ENCODE measurements around the gene YIPF3.
"Not testable (repeated sequence)": the region's sequence is repeated elsewhere in the genome, so short reads cannot be mapped to it uniquely, and the experiment has no call there.

The YIPF3 gene

DNA sequence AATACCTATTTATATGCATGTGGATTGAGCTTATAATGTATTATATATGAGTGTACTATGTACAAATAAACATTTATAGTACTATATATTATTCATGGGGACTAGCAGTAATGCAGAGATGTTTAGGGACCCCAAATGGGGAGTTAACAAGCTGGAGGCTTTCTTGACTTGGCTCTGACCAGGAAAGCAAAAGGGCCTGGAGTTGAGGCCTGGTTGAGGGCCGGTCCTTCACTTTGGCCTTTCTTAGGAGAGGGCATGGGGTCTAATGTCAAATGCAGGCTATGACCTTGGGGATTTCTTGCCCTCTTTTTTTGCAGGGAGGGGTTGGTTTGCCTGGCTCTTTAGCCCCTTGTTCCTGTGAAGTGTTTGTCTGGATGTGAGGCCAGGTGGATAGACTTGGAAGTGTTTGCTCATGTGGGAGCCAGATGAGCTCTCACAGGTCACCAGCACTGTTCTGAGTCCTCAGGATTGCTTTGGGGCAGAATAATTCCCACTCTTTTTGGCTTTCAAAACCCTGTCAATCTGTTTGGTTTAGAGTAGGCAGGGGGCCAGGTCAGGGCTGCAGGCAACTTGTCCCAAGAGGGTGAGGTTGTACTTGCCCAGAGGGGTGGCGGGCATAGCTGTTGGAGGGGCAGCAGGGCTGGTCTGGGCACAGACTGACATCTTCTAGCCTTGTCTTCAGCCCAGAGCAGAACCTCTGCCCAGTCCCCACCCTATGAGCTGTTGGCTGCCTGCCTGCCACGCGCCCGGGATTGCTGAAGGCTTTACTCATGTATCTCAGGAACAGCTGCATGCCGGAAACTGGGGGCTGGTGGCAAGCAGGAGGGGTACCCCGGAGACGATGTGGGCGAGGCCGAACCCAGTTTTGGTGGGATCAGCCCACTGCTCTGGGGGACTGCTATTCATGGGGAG lies 24.7 kb downstream of the YIPF3 start:
- DNase-seq (ENCODE audit: low read depth): no peak

DNA sequence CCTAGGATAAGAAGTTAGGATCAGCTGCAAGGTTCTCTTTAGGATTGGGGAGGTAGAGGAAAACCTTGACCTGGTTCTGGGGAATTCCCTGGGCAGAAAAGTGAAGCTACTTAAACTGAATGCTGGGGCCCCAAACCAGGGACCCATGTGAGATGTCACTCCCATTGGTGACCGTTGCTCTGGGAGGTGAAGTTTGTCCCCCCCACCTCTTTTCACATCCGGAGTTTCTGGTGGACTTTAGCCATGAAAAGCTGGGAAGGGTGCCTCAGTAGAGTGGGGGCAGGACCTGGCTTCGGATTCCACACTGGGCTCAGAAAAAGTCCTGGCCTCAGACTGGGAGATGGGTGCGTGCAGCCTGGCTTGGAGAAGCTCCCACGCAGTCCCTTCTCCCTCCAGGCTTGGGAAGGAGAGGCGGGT lies 26.2 kb downstream of the YIPF3 start:
- DNase-seq (ENCODE audit: low read depth): no peak

DNA sequence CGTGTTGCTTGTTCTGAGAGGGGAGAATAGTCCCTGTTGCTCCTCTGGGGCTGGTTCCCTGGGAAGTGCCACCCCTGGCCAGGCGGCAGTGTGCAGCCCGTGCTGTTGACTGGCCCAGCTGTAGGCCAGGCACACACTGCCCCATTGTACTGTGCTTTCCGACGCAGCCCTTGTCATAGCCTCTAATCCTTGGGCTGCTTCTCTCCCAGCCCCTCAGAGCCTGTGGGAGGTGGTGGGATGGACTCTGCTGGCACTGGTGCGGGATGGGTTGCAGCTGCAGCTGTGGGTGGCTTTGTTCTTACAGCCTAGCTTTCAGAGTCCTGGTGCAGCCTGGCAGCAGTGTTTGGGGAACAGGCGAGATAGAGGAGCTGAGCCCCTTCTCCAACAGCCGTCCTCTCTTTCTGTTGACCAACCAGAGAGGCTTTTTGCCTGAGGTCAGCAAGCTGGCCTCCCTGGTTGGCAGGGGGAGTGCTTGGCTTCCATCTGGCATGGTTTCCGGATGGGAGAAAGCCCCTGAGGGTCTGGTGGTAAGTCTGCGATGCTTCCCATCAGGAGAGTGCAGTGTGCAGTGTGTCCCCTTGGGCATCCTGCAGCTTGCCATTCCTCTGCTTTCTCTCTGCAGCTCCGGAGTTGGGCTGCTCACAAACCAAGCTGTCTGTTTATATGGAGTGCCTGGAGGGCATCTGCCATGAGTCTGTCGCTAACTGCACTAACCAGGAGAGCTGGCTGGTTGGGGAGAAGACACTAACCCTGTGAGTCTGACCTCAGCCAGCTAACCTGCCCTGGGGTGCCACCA lies 27.3 kb downstream of the YIPF3 start:
- no peak for DNase-seq (ENCODE audit: low read depth)

DNA sequence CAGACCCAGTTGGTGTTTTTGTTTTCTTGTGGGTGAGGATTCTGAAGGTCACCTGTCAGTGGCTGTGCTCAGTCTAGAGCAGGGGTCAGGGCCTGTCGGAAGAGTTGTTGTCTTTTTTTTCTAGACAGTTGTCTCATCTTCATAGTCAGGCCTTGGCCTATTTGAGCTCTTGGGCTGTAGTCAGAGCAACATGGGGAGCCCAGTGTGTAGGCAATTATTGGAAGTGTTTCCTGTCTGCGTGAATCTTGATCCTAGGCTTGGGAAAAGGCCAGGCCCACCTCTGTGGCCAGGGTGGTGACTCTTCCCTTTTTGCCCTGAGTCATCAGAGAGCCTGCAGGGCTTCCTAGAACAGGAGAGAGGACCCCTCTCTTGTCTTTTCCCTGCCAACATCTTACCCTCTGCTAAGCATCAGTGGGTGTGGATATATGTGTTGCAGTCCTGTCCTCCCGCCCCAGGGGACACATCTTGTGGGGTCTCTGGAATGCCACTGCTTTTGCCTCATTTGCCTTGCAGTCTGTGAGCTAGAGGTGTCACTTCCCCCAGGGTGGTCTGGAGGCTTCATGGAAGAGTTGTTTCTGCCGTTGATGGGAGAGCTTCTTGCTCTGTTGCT lies 28.0 kb downstream of the YIPF3 start:
- no peak for DNase-seq (ENCODE audit: low read depth)

DNA sequence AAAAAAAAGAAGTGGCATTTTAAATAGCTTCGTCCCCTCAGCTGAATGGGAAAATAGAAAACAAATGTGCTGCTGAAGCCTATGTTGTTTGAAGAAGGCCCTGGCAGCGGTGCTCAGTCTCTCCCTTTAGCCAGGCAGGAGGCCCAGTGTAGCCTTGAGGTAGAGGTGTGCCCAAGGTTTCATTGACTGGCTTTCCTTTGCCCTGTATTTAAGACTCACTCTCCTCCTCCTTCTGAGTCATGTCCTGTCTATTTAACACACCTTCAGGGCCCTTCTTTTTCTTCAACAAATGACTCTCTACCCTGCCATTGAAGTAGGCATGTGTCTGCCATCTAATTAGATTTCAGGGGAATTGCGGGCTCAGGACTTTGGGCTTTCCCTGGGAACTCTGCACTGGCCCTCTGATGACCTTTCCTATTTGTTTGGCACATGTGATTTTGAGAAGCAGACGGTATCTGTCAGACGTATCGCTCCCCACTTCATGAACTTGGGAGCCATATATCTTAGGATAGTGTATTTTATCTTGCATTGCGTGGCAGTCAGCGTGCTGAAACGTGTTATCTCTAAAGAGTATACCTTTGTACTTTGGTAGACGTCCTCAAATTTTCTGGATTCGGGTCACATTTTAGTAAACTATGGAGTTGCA lies 35.0 kb downstream of the YIPF3 start:
- DNase-seq (ENCODE audit: low read depth): no peak

DNA sequence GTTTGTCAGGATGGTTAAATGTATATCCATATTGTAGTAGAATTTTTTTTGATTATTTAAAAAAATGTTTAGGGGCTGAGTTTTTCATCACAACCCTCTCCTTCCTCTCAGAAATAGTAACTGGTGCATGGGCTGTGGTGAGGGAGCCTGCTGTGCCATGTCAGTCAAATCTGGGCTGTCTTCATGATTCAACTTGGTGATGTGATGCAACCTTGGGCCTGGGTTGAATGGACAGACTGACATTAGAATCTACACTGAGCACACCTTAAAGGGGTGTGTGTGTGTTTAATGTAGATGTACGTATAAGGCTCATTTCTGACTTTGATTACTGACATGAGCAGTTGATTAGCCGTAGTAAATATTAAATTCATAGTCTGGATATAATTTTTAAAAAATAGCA lies 35.7 kb downstream of the YIPF3 start:
- no peak for DNase-seq (ENCODE audit: low read depth)

DNA sequence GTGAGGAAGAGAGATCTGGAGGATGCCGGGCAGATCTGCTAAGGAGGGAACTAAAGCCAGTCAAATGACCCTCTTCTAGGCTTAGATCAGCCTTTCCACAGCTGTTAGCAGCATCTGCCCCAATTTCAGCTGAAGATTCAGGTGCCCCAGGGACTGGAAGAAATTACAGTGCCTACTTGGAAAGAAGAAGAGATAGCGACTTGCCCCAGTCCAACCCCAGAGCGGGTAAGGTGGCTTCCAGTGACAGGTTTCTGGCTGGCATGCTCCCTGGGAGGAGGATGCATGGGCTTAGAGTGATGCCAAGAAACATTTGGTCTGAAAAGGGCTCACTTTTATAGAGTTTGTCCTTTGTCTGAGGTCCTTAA lies 38.7 kb downstream of the YIPF3 start:
- no peak for DNase-seq (ENCODE audit: low read depth)

DNA sequence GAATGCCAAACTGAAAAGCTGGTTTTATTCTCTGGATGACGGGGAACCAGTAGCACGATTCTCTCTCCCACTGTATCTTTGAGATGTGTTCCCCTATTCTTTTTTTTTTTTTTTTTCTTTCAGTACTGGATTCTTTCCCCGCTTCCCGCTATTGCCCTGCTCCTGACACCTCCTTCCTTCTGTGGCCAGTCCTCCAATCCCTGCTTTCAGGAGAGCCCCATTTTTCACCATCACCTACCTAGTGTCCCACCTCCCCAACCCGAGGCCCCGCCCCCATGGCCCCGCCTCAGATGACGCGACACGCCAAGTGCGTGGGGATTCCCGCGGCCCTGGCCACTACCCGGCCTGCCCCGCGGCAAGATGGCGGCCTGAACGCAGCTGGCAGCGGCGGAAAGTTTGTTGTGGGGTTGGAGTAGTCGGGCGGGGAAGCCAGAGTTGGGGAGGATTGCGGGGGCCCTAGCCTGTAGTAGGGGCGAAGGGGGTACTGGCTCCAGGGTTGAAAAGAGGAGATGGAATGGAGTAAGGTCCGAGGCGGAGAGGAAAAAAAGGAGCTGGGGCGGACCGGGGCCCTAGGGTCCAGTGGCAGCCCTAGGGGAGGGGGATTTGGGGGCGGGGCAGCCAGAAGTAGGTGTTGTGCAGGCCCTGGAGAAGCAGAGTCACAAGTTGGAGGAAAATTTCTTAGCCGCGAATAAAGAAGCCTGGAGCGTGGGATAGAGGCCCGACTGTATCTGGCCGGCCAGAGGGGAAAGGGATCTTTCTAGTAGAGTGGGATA lies 39.3 kb downstream of the YIPF3 start, which contains the start of gene TJAP1:
Gene TJAP1, plus strand, starts transcription at position 336 of the 773 bp plus-strand sequence. CDS start 21,432 bp downstream, outside the sequence.
- peak; percentile 96 for DNase-seq (ENCODE audit: low read depth)

DNA sequence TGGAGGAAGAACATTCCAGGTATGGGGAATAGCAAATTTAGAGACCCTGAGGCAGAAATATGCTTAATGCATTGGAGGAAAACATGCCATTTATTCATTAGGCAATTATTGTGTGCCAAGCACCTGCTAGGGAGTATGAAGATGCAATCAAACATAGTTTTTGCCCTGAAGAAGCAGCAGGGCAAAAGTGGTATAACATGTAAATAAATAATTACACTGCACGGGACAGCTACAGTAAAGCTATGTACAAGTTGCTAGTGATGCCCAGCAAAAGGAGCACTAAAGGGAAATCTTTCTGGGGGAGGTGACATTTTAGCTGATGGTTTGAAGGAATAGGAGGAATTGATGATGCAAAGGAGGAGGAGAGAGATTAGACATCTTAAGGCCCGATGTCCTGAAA lies 40.0 kb downstream of the YIPF3 start:
- DNase-seq (ENCODE audit: low read depth): no peak

DNA sequence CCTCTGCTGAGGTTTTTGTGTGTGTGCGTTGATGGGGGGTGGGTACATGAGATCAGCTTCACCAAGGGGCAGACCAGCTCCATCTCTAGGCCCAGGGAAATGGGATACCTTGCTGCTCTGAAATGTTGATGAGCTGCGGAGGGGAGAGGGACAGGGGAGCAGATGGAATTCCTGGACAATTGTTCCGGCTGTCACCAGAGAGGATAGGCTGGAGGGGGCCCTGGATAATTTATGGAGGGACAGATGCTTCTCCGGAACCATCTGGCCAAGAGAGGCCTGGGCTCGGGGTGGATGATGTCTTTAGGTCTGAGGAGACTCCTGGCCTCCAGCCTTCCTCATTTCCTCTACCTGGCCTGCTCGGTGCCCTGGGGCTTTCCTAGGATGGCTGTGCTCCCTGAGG lies 41.2 kb downstream of the YIPF3 start:
- DNase-seq (ENCODE audit: low read depth): no peak

DNA sequence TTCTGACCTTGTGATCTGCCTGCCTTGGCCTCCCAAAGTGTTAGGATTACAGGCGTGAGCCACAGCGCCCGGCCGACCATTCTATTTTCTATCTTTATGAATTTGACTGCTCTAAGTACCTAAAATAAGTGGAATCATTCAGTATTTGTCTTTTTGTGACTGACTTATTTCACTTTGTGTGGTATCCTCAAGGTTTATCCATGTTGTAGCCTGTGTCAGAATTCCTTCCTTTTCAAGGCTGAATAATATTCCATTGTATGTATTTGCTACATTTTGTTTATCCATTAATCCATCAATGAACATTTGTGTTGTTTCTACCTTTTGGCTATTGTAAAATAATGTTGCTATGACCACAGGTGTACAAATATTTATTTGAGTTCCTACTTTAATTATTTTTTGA lies 44.2 kb downstream of the YIPF3 start:
- DNase-seq (ENCODE audit: low read depth): no peak

DNA sequence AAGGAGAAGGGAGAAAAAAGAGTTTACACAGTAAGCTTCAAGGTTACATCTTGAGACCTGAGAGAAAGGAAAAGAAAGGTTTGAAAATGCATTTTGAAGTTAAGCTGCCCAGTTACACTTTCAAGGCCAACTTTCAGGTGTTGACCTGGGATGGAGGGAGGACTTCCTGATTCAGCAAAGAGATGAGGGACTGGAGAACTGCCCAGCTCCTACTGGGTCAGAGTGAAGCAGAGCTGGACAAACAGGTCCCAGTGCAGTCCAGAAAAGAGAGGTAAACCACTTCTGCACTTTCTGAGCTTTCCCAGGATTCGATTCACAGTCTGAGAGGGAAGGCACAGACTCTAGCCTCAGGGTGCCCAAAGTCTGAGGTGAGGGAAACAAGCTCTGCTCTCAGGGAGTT lies 45.3 kb downstream of the YIPF3 start:
- no peak for DNase-seq (ENCODE audit: low read depth)

DNA sequence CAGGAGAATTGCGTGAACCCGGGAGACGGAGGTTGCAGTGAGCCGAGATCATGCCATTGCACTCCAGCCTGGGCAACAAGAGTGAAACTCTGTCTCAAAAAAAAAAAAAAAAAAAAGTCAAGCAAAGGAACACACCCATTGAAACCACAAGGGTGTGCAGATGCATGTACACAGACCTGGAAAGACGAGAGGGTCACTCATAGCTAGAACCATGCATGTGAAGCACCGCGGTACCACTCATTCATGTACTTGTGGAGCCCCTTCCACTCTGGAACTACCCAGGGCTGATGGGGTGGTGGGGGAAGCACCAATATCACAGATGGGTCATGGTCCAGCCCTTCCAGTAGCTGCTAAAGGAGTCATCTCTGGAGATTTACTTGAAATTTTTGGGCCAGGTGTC lies 46.8 kb downstream of the YIPF3 start:
- no peak for DNase-seq (ENCODE audit: low read depth)

DNA sequence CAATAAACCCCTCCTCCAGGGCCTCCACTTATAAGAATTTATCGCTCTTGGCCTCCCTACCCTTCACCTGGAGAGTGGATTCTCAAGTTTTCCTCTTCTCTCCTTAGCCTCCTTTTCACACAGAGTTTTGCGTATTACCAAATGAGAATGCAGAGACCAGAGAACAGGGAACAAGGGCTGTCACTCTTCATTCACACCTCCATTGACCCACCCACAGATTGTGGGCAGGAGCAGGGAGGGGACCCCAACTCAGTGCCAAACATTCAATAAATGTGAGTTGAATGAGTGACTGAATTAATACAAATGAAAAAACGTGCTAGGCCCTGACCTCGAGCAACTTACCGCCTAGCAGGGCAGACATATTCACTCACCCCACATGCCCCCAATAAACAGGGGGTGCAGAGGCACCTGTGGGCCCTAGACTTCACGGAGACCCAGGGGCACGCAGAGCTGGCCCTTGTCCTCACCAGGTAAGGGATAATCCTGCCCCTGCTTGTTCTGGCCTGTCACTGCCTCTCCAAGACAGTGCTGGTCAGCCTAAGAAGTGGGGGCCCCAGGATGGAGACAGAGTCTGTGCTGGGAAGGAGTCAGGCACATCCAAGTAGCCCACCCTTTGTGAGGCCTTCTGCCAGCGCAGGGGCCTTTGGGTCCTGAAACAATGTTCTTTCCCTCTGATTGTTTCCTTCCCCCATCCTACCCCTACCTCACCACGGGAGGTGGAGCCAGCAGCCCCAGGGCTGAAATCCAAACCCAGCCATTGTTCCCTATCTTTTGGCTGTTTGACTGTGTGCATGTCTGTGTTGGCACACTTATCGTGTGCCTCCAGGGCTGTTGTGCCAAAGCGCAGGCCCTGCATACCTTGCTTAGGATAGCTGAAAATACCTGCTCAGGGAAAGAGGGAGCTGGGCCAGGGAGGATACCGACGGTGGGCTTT lies 47.7 kb downstream of the YIPF3 start:
- DNase-seq (ENCODE audit: low read depth): no peak

DNA sequence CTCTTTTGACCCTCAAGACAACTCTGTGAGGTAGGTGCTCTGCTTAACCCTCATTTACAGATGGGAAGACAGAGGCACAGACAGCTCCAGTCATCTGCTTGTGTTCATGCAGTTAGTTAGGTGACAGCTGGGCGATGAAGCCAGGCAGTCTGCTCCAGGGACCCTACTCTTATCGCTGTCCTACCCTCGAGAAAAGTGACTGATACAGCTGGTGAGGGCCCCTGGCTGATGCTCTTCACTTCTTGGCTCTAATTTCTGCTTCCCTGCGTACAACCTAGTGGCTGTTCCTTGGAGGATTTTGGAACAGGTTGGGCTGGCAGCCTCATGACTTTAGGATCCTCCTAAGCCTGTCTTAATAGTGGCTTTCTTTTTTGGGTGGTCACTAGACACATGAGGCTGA lies 48.5 kb downstream of the YIPF3 start:
- DNase-seq (ENCODE audit: low read depth): no peak

DNA sequence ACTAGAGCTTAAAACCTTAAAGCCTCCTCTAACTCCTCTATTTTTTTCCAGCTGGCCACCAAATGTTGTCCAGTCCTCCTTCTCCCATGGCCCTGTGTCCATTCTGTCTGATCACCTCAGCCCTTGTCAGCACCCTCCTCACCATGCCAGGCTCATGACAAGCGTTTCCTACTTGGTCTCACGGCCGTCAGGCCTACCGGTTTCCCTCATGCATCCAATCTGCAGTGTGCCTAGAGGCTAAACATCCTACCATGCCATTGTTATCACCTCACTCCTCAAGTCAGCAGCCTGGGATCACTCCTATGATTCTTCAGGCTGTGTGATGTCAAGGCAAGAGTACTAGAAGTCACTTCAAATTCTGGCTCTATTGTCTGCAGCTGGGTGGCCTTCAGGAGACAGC lies 49.0 kb downstream of the YIPF3 start:
- DNase-seq (ENCODE audit: low read depth): no peak

DNA sequence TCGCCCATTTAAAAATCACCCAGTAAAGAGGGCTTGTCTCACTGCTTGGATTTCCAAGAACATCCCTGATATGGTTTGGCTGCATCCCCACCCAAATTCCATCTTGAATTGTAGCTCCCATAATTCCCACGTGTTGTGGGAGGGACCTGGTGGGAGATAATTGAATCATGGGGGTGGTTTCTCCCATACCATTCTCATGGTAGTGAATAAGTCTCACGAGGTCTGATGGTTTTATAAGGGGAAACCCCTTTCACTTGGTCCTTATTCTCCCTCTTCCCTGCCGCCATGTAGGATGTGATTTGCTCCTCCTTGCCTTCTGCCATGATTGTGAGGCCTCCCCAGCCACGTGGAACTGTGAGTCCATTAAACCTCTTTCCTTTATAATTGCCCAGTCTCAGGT lies 49.5 kb downstream of the YIPF3 start:
- not testable (repeated sequence) for DNase-seq (ENCODE audit: low read depth)

DNA sequence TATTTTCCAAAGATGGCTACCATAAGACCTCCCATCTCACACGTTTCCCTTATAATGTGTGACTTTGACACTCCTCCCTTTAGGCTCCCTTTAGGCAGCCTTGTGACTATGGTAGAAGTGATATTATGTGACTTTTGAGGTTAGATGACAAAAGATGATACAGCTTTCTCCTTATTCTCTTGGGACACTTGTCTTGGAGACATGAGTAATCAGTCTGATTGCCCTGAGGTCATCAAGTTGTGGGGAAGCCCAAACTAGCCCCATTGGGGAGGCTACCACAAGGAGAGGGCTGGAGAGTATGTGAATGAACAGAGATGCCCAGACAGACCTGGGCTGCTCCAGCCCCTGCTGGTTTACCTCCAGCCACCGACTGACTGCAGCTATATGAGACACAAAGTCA lies 50.8 kb downstream of the YIPF3 start:
- DNase-seq (ENCODE audit: low read depth): no peak

DNA sequence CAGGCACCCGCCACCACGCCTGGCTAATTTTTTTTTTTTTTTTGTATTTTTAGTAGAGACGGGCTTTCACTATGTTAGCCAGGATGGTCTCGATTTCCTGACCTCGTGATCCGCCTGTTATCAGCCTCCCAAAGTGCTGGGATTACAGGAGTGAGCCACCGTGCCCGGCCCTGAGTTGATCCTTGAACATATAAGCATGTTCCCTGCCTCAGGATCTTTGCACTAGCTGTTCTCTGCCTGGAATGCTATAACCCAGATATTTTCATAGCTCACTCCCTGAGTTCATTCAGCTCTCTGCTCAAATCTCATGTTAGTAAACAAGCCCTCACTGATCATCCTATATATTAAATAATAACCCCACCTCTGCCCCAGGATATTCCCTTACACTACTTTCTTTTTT lies 52.4 kb downstream of the YIPF3 start:
- DNase-seq (ENCODE audit: low read depth): no peak

DNA sequence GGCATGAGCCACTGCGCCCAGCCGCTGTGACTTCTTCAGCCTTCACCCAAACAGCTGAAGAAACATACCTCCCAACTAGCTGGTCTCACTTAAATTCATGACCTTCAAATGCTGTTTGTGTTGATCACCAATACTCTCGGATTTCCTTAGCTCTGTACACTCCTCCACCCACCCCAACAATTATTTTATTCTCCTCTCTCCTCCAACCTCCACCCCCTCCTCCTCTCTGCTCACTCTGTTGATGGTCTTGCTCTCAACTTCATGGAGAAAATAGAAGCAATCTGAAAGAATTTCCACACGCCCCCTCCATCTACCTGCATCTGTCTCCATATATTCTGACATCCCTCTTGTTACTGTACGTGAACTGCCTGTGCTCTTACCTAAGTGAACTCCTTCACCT lies 54.8 kb downstream of the YIPF3 start:
- no peak for DNase-seq (ENCODE audit: low read depth)

Data from stimulated activated CD4-positive, alpha-beta T cell treated with anti-CD3 and anti-CD28 coated beads, Interleukin-2, amount 100 ng/mL, for 4 hours (primary cell).